ENCODE data around the gene ULK4. TPM values are rescaled to one million over a fixed set of nuclear protein-coding genes. Genes with fewer than 3 reads are reported as not detected.
"Not testable (repeated sequence)": the region's sequence is repeated elsewhere in the genome, so short reads cannot be mapped to it uniquely, and the experiment has no call there.

ULK4 gene
- polyA plus RNA-seq, 1 of the 3 experiments (the other 2 are of a cell fraction): 6.2 TPM

- TF ChIP-seq NRF1 (IDR thresholded peaks at IDR 0.05; ENCODE audit: low read depth, low read length) (no peak), EP300 (IDR thresholded peaks at IDR 0.05; ENCODE audit: borderline replicate concordance in 1 of 2, low read depth in 1 of 2, low read length in 1 of 2) (no peak), YY1 (IDR thresholded peaks at IDR 0.05; ENCODE audit: low read depth) (no peak), TAF1 (IDR thresholded peaks at IDR 0.05; ENCODE audit: borderline replicate concordance, low read depth, low read length) (no peak), JUND (IDR thresholded peaks at IDR 0.05) (no peak), GABPA (IDR thresholded peaks at IDR 0.05; ENCODE audit: low read depth) (no peak), RAD21 (IDR thresholded peaks at IDR 0.05; ENCODE audit: low read length) (no peak), RFX5 (IDR thresholded peaks at IDR 0.05; ENCODE audit: low read length) (no peak), FOXM1 (IDR thresholded peaks at IDR 0.05; ENCODE audit: low read depth) (no peak), USF1 (IDR thresholded peaks at IDR 0.05; ENCODE audit: borderline replicate concordance, low read depth) (no peak), CHD2 (IDR thresholded peaks at IDR 0.05; ENCODE audit: low read length, partially characterized antibody) (no peak), FOSL2 (IDR thresholded peaks at IDR 0.05; ENCODE audit: borderline replicate concordance, low read depth) (no peak)
- 93% methylated on average over 1 of the region's 1 CpG for WGBS (ENCODE audit: low lambda C conversion rate)
- H3K9me3 ChIP-seq: no peaks in the 10 kb centered on the region
- no peaks in the 10 kb centered on the region for H3K79me2 ChIP-seq (ENCODE audit: insufficient read depth)
- no peaks in the 10 kb centered on the region for H3K4me1 ChIP-seq (ENCODE audit: control insufficient read depth in 1 of 2, insufficient read depth in 2 of 2, low read depth in 1 of 2, low read length in 1 of 2)
- H3K27ac ChIP-seq (ENCODE audit: low read depth in 2 of 2, low read length in 1 of 2): no peak overlapping the region
- no peak overlapping the region for H2AFZ ChIP-seq (ENCODE audit: low read depth)
- ChIA-PET CTCF (interaction anchor here (1.3 kb wide), 1 partner anchor 306 kb away, joined by 3 read pairs; no protein-coding TSS in a partner anchor), POLR2A (no interaction called here)
- no peak overlapping the region for H3K4me3 ChIP-seq (ENCODE audit: low read depth in 2 of 2, low read length in 1 of 2)
- H3K4me2 ChIP-seq: no peak overlapping the region
- no peaks in the 10 kb centered on the region for H3K36me3 ChIP-seq (replicated peaks in 1 of 2; ENCODE audit: control insufficient read depth in 1 of 2, insufficient read depth in 2 of 2, low read length in 1 of 2)
- no peak overlapping the region for H3K9ac ChIP-seq
- H3K9me2 ChIP-seq: no peaks in the 10 kb centered on the region
- DNase-seq: no peak
- H4K20me1 ChIP-seq (ENCODE audit: insufficient read depth): no peaks in the 10 kb centered on the region
- H3K27me3 ChIP-seq (ENCODE audit: insufficient read depth): no peaks in the 10 kb centered on the region
- H3F3A ChIP-seq (replicated peaks; ENCODE audit: insufficient read depth): no peaks in the 10 kb centered on the region
These were observed 193.5 kb downstream of the ULK4 start for GRCh38 chr3:41768363-41768762.

- CTCF ChIA-PET; H3K27me3 ChIP-seq (ENCODE audit: insufficient read depth); H4K20me1 ChIP-seq (ENCODE audit: insufficient read depth); H3K9me2 ChIP-seq; DNase-seq; H3K36me3 ChIP-seq (replicated peaks in 1 of 2; ENCODE audit: control insufficient read depth in 1 of 2, insufficient read depth in 2 of 2, low read length in 1 of 2); H3K4me2 ChIP-seq; H3K79me2 ChIP-seq (ENCODE audit: insufficient read depth); POLR2A ChIA-PET; H3K27ac ChIP-seq (ENCODE audit: low read depth in 2 of 2, low read length in 1 of 2); H3K9ac ChIP-seq; H3K4me3 ChIP-seq (ENCODE audit: low read depth in 2 of 2, low read length in 1 of 2); H3F3A ChIP-seq (replicated peaks; ENCODE audit: insufficient read depth); H3K9me3 ChIP-seq; H2AFZ ChIP-seq (ENCODE audit: low read depth); H3K4me1 ChIP-seq (ENCODE audit: control insufficient read depth in 1 of 2, insufficient read depth in 2 of 2, low read depth in 1 of 2, low read length in 1 of 2): not testable (repeated sequence)
- 86% methylated on average over 7 of the region's 7 CpGs for WGBS (ENCODE audit: low lambda C conversion rate)
These were observed 199.0 kb downstream of the ULK4 start for GRCh38 chr3:41762867-41763266.

GRCh38 chr3:41753651-41754050, 208.3 kb downstream of the ULK4 start:
- DNase-seq: no peak
- Histone ChIP-seq H2AFZ (ENCODE audit: low read depth) (no peak overlapping the region), H3K27me3 (ENCODE audit: insufficient read depth) (no peaks in the 10 kb centered on the region), H3K4me3 (ENCODE audit: low read depth in 2 of 2, low read length in 1 of 2) (no peak overlapping the region), H4K20me1 (ENCODE audit: insufficient read depth) (no peaks in the 10 kb centered on the region), H3K27ac (ENCODE audit: low read depth in 2 of 2, low read length in 1 of 2) (no peak overlapping the region), H3F3A (replicated peaks; ENCODE audit: insufficient read depth) (no peaks in the 10 kb centered on the region), H3K79me2 (ENCODE audit: insufficient read depth) (no peaks in the 10 kb centered on the region), H3K9me3 (no peaks in the 10 kb centered on the region), H3K9me2 (no peaks in the 10 kb centered on the region; the same call in 1 of the 2 replicates), H3K9ac (no peak overlapping the region), H3K4me1 (ENCODE audit: control insufficient read depth in 1 of 2, insufficient read depth in 2 of 2, low read depth in 1 of 2, low read length in 1 of 2) (no peaks in the 10 kb centered on the region), H3K36me3 (replicated peaks in 1 of 2; ENCODE audit: control insufficient read depth in 1 of 2, insufficient read depth in 2 of 2, low read length in 1 of 2) (no peaks in the 10 kb centered on the region), H3K4me2 (no peak overlapping the region)
- POLR2A ChIA-PET: no interaction called here
- CTCF ChIA-PET: no interaction called here
- TF ChIP-seq RXRA (IDR thresholded peaks at IDR 0.05; ENCODE audit: borderline replicate concordance, low read depth) (no peak), FOXM1 (IDR thresholded peaks at IDR 0.05; ENCODE audit: low read depth) (no peak), SMC3 (IDR thresholded peaks at IDR 0.05; ENCODE audit: low read depth, low read length) (no peak), CTCF (IDR thresholded peaks at IDR 0.05) (no peak), ZBTB33 (IDR thresholded peaks at IDR 0.05; ENCODE audit: borderline replicate concordance, low read depth) (no peak), TAF1 (IDR thresholded peaks at IDR 0.05; ENCODE audit: borderline replicate concordance, low read depth, low read length) (no peak), JUND (IDR thresholded peaks at IDR 0.05) (no peak), USF2 (IDR thresholded peaks at IDR 0.05; ENCODE audit: borderline replicate concordance, low read depth, low read length) (no peak), MEF2A (IDR thresholded peaks at IDR 0.05; ENCODE audit: borderline replicate concordance, low read depth) (no peak), FOXJ3 (CRISPR knock-in tag; IDR thresholded peaks at IDR 0.05) (no peak)
